Activated CD4-positive, alpha-beta T cell treated with anti-CD3 and anti-CD28 coated beads for 4 hours (primary cell): ENCODE results near the gene TBC1D14.
"Not testable (repeated sequence)": the region's sequence is repeated elsewhere in the genome, so short reads cannot be mapped to it uniquely, and the experiment has no call there.

Source experiments
- DNase-seq, 2 donors: peaks; one replicate each; pipeline ENCODE4 v3.0.0-alpha.2; 2020

Gene TBC1D14

DNA sequence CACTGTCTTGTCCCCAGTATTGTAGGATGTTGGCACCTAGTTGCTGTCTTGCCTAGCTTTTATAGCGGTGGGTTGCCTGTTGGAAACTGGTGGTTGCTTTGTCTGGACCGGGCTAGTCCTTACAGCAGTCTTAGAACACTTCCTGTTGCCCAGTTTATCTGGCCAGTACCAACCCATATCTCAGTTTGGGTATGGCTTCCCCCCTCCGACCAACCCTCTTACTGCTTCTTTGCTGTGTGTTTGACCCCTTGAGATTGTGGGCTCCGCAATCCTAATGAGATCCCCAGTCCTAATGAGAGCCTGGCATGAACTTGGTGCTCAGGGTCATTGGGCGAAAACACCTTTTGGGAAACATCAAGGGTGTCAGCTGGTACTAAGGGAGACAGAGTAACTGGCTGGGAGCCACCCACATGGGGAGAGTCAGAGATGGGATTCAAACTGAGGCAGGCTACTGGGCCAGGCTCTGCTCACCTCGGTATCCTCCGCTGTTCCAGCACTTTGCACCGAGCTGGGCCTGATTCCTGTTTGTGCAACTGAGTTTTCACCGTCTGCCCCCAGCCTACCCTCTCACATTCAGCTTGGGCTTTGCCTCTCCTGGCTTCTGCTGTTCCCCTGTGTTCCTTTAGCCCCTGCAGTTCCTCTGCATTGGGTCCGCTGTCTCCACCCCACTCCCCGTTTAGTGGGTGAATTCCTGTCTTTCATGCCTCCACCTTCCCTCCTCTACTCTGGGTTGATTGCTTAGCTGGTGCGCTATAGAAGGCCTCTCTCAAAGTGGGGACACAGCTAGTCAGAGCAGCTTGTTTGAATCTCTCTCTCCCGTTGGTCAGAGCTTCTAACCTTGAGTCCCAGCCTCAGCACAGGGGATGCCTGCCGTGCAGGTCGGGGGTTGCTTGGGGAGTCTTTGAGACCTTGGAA, 1.6 kb downstream of the TBC1D14 start:
- DNase-seq: no peak

DNA sequence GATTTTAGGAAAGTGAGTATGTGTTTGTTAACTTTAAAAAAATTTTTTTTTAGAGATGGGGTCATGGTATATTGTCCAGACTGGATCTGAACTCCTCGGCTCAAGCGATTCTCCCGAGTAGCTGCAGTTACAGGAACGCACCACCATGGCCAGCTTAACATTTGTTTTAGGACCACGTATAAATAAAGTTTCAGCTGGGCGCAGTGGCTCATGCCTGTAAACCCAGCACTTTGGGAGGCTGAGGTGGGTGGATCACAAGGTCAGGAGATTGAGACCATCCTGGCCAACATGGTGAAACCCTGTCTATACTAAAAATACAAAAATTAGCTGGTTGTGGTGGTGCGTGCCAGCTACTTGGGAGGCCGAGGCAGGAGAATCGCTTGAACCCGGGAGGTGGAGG, 2.3 kb downstream of the TBC1D14 start:
- DNase-seq: not testable (repeated sequence)

DNA sequence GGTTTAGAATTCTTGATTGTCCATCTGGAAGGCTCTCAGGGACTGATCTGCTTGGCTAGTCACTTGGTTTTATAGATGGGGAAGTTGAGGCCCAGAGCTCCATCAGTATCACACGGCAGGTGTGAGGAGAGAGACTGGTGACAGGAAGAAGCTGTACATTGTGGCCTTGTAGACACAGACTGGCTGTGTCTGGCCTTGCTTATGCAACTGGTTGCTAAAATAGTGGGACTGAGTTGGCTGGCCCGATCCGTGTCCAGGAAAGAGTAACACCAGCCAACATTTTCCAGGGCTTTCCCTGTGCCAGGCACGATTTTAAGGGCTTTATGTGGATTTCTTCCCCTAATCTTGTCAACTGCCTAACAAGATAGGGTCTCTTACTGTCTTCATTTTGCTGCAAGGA, 2.8 kb downstream of the TBC1D14 start:
- no peak for DNase-seq

DNA sequence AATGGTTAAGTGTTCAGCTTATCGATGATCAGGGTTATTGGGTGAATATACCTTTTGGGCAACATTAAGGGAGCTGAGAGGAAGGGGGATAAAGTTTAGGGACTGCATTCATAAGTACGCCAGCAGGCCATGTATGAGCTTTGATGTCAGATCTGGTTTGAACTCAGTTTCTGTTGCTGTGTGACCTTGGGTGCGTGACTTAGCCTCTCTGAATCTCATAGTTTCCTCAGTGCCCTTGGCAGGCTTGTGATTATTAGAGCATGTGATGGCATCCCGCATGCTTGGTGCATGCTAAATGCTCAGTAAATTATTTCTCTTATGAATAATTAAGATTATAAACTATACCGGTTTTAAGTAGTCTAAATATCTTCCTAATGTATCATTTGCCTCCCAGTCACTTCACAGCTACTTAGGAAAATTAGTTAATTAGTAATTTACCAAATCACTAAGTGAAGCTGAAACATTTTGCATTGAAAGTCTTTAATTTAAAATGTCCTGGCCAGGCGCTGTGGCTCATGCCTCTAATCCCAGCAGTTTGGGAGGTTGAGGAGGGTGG, 3.8 kb downstream of the TBC1D14 start:
- DNase-seq: no peak

DNA sequence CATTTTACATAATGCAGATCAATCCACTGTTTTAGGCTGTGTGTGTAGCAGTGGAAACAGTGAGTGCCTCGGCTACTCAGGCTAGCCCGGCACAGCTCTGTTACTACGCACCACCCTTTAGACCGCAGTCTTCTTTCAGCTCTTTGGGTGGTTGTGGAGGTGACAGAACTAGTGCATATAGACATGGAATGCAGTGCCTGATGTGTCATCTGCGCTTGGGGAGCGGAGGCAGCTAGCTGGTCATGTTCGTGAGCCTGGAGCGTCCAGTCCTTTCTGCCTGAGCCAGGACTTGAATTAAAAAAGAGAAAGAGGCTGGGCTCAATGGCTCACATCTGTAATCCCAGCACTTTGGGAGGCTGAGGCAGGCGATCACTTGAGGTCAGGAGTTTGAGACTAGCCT, 4.8 kb downstream of the TBC1D14 start:
- DNase-seq: no peak

DNA sequence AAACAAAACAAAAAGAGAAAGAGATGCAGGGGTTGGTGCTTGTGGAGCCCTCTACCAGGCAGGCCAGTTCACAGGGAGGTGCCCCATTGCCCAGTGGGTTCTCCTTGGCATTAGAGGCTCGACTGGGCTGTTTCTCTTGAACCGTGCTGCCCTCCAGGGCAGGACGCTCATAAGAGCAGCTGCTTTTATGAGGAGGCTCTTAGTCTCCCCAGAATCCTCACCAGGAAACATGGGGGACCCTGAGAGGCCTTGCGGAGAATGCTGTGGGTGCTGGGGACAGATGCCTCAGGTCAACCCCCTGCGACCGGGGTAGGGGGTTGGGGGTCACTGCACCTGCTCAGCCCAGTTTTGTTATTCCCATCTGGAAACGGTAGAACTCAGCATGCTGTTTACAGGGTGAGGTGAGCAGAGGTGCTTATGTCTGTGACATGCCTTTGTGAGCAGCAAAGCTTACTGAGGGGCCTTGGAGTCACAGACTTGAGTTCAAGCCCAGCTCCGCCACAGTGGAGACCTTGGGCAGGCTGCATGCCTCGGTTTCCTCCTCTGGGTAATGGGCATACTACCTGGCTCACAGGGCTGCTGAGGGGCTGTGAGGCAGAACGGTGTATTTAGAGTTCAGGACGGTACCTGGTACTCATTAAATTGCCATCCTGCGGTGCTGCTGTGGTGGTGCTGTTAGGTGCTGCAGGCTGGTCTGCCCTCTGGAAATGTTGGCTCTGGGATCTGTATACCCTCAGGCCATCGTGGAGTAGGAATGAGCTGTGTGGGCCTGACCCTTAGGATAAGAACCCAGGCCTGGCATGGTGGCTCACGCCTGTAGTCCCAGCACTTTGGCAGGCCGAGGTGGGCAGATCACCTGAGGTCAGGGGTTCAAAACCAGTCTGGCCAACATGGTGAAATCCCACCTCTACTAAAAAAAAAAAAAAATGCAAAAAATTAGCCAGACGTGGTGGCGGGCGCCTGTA, 5.7 kb downstream of the TBC1D14 start:
- no peak for DNase-seq

DNA sequence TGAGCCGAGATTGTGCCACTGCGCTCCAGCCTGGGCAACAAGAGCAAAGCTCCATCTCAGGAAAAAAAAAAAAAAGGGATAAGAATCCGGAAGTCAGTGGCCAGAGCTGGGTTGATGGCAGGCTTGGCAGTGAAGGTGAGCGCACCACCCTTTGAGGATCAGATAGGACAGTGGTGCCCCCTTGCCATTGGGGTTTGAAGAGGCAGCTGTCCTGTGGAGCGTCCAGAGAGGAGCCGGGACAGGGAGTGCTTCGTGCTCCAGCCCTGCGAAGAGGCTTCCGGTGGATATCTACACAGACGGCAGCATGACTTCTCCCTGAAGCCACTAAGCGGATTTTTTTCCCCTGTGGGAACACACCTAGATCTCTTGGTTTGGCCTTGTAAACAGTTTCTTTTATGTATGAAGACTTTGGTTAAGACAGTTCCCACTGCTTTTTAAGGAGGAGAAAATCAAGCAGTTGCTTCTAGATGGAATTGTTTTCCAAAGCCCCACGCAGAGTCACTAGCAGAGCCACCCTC, 6.5 kb downstream of the TBC1D14 start:
- DNase-seq: no peak

DNA sequence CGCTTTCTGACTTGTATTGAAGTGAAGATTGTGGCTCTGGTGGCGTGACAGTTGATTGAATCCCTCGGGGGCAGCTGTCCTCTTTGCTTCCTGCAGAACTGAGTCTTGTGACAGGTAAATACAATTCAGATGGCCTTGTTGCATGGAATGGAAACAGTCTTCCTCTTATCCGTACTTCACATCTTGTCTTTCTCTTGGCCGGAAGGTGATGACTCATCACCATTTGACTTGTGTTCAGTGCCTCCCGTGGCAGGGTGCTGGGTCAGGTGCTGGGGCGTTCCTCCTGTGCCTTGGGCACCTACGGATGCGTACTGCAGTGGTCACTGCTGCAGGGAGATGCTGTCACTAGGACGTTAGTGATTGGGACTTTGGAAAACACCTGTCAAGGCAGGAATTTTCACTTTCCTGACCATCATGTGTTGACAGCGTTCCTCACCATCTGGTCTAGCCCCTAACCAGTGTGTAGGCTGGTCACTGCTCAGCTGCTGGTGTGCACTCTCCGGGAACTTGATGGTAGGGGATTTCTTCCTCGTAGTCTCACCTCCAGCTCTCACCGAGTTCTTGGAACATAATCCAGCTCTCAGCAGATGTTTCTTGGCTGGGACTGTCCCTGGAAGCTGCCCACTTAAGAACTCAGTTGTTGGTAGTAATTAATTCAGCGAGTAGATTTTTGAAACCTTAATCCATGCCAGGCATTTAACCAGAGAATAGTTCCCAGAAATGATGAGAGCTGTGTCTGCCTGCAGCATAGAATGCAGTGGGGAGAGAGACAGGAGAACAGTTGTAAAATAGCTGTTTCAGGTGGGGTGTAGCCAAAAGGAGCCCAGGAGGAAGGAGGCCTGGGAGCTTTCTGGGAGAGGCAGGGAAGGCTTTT, 7.2 kb downstream of the TBC1D14 start:
- peak; percentile 62 to 71 for DNase-seq

DNA sequence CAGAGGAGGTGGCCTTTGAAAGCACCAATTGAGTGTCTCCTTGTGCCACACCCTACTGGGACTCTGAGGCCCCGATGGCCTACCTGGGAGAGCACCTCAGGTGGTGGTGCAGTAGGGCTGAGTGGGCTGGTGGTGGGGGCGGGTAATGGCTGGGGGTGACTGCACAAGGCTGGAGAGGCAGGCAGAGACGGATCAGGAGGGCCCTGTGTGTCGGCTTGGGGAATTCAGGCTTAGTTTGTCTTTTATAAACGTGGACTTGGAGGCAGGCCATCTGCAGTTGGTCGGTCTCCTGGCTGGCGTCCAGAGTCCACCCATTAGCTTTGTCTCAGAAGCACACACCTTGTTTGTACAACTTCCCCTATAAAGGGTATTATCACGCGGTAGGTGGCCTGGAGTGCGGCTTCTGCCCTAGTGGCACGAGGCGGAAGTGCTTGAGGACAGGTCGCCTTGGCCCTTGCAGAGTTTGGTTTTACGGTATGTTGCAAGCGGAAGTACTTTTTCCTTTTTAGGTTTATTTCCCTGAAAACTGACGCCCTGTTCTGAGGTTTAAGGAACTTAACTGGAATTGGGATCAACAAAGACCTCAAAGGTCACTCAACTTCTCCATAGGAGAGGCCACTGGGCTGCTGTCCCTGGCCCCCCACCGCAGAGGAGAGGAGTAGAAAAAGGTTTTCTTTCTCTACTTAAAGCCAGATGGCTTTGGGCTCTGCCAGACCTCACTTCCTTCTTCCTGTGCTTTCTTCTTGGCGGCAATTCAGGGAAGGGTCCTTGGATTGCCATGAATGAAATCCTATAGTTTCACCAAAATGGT, 8.0 kb downstream of the TBC1D14 start:
- DNase-seq: peak in 1 of 2 donors; percentile 23

DNA sequence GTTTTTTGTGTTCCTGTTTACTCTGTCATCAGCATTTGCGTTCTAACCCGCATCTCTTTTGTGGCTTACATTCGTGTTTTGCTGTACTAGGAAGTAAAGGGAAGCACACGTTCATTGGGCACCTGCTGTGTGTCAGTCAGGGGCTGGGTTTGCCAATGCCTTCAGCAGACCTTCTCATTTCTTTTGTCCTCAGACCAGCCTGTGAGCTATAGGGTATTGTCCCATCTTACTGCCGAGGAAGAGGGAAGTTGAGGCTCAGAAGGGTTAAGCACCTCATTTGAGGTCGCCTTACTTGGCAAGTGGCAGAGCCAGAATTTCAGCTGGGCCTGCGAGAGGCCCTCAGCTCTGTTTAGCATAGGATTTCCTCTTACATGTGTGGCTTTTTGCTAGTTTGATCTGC, 8.7 kb downstream of the TBC1D14 start:
- no peak for DNase-seq

DNA sequence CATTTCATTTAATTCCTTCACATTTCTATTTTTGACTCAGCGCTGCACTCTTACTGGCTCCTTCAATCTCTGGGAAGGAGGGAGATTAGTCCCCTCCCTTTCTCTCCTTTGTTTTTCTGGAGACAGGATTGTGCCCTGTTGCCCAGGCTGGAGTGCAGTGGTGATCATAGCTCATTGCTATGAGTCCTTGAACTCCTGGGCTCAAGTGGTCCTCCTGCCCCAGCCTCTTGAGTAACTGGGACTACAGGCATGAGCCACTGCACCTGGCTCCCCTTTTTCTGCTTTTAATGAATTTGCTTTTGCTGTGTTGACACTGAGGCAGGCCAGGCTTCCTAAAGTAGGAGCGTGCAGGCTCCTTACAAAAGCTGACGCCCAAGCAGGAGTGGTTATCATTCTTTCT, 10.5 kb downstream of the TBC1D14 start:
- no peak for DNase-seq

DNA sequence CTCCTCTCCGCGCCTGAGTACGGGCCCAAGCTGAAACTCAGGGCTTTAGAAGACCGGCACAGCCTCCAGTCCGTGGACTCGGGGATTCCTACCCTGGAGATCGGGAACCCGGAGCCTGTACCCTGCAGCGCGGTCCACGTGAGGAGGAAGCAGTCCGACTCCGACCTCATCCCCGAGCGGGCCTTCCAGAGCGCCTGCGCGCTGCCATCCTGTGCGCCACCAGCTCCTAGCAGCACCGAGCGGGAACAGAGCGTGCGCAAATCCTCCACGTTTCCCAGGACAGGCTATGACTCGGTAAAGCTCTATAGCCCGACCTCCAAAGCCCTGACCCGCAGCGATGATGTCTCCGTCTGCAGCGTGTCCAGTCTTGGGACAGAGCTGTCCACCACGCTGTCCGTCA, 13.9 kb downstream of the TBC1D14 start:
- no peak for DNase-seq

DNA sequence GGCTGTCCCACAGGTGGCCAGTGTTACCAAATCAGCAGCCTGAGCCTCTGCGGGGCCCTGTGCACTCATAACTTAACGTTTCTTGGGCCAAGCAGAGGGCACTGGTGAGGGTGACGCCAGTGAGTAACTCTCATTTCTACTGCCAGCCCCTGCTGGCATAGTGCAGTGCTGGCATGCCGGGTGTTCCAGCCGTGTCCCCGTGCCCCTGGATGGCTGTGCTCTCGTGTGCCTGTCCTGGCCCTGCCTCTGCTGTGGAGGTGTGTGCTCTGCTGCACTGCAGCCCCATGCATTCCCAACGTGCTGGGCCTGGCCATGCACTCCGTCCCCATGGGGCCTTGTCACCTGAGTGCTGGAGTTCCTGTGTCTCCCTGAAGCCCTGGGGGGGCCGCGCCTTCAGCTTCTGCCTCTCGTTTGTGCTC, 14.7 kb downstream of the TBC1D14 start:
- no peak for DNase-seq

DNA sequence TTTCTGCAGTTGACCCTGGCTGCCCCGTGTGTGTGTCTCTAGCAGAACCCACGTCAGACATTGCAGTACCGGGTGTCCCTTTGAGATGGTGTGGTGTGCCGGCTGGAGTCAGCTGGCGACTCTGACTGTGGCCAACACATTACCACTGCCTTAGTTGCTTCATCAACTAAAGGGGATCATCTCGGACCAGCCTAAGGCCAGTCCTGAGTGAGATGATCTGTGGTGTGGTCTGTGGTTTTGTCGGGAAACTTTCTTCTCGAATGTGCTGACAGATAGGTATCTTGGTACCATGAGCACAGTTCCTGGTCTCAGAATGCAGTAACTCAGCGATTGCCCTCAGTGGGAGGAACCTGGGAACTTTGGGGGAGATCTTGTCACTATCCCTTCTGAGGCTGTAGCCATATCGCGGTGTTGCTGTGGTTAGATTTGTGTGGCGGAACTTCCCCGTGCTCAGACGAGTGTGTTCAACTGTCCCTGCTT, 15.8 kb downstream of the TBC1D14 start:
- no peak for DNase-seq

DNA sequence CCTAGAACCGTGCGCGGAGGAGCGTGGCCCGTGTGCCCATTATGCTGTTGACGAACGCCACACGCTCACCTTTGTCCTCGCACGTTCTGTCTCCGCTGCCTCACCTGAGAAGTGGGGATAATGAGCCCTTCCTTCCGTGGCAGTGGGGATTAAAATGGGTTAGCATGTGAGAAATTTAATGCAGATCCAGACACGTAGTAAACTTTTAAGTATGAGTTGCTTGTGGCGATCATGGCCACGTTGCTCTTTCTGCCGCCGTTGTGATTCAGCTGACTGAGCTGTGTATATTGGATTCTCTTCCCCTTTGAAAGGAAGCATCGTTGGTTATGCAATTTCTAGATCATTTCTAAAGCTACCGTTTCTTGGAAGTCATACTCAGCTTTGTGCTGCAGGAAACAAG, 16.5 kb downstream of the TBC1D14 start:
- no peak for DNase-seq

DNA sequence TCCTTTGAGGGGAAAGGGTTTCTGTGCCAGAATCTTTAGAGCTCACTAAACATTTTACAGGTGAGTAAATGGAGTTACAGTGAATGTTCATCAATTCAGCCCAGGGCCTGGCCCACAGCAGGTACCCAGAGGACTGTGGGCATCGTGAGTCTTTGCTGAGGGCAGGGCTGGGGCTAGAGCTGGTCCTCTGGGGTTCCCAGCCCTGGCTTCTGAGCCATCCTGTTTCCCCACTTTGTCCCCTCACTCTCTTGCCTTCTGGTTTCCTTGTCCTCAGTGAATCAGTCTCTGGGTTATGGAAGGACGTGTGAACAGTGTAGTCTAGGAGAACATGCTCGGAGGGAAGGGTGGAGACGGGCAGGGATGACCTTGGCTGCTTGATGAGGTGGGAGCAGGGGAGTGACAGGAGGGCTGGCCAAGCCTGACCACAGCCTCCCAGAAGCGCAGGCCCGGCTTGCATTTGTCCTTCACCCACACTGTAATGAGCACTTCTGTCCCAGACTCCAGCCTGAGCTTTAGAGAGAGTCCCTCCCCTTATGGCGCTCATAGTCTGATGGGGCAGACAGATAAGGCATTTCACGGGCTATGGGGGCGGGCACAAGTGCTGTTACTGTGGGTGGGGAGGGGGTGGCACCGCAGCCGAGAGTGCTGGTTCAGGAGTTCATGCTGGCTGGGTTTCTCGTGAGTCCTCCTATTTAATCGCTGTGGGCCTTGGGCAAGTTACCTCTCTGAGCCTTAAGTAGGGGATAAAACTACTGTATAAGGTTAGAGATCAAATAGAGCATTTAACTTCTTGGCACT, 17.3 kb downstream of the TBC1D14 start:
- peak; percentile 80 to 85 for DNase-seq

DNA sequence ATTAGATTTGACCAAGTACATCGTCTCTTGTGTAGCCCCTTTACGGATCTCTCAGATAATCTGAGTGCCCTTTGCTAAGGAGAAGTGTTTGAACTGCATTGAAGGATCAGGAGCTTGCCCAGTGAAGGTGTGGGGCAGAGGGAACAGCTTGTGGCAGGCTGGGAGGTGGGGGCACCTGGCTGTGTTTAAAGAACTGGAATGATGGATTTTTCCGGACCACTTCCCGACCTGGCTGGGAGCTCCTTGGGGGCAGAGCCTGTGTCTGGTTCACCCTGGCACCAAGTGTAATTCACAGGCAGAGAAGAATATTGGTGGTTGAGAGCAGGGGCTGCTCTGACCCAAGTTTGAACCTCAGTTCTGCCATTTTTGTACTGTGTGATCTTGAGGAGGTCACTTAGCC, 18.5 kb downstream of the TBC1D14 start:
- no peak for DNase-seq

DNA sequence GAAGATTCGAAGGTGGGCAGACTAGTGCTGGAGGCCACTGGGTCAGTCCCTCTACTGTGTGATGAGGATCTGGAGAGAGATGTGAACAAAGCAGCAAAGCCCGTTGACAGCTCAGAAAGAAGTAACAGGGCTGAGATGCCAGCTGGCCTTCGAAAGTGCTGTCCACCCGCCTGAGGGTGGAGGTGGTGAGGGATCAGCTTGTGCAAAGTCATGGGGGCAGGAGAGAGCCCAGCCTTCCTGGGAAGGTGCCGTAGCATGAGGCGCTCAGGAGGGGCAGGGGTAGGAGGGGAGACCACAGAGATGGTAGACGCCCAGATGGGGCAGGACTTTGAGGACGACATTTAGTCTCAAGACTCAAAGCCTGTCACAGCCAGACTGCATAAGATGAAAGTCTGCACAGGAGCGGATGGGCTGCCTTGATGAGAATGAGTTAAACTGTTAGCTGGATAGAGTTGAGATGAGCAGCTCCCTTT, 19.7 kb downstream of the TBC1D14 start:
- no peak for DNase-seq

DNA sequence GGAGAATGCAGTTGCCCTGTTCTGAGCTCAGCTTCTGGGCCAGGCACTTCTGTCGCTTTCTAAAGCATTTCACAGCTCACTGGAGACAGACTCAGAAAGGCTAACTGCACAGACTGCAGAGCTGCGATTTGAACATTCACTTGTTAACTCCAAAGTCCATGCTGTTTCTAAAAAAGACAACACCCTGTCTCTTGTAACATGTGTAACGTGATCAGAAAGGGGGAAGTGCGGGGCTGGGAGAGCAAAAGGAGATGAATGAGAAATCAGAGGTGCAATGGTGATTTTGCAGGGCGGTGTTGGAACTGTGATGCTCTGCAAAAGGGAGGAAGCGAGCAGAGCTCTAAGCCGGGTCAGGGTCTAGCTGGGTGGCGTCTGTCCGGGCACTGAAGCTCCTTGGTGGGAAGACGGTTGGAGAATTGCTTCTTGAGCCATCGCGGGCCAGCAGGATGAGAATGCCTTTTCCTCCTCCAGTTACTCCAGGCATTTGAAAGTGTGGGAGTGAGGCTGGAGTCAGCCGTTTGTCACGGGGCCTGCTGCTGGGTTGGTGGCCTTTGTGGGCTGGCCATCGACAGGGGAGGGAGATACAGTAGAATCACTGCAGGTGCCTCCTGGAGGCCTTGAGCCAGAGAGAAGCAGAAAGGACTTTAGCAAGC, 20.3 kb downstream of the TBC1D14 start:
- no peak for DNase-seq

DNA sequence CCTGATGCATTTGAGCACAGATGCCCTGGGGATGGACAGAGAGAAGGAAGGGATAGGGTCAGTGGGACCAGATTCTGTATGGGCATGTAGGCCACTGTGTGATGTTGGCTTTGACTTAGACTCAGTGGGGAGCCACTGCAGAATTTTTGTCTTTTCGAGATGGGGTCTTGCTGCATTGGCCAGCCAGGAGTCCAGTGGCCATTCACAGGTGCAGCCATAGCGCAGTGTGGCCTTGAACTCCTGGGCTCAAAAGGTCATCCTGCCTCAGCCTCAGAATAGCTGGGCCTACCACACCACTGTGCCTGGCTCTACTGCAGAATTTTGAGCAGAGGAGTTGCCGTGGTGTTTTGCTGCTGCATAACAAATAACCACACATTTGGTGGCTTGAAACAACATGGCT, 22.8 kb downstream of the TBC1D14 start:
- no peak for DNase-seq
